GM04503 (cell line): ENCODE measurements around the gene ZSCAN9.

Source experiments
- DNase-seq: peaks from one replicate; pipeline ENCODE4 v3.0.0-alpha.2; 2012; ENCODE audit warnings: low read depth

ZSCAN9 gene

GRCh38 chr6:28225056-28225834 lies at the start of gene ZSCAN9:
Gene ZSCAN9, plus strand, starts transcription at chr6:28225275. Its CDS starts 1,810 bp downstream, at chr6:28227085.
- DNase-seq = peak; percentile 51

GRCh38 chr6:28176373-28176772 lies 48.7 kb upstream of the ZSCAN9 start:
- DNase-seq = no peak

GRCh38 chr6:28182255-28182654 lies 42.8 kb upstream of the ZSCAN9 start:
- no peak for DNase-seq

GRCh38 chr6:28188111-28188979 lies 36.7 kb upstream of the ZSCAN9 start:
- no peak for DNase-seq

GRCh38 chr6:28200020-28200419 lies 25.1 kb upstream of the ZSCAN9 start:
- no peak for DNase-seq

GRCh38 chr6:28203201-28203600 lies 21.9 kb upstream of the ZSCAN9 start:
- no peak for DNase-seq

- no peak for DNase-seq
These were observed 19.2 kb upstream of the ZSCAN9 start for GRCh38 chr6:28205879-28206278.

- DNase-seq = no peak
These were observed 18.5 kb upstream of the ZSCAN9 start for GRCh38 chr6:28206527-28206926.

GRCh38 chr6:28206928-28207509 lies 18.1 kb upstream of the ZSCAN9 start:
- no peak for DNase-seq

GRCh38 chr6:28207510-28208110 lies 17.5 kb upstream of the ZSCAN9 start:
- DNase-seq = no peak

- DNase-seq = no peak
These were observed 16.9 kb upstream of the ZSCAN9 start for GRCh38 chr6:28208111-28208659.

GRCh38 chr6:28209753-28210535 lies 15.1 kb upstream of the ZSCAN9 start:
- DNase-seq = no peak

- DNase-seq = no peak
These were observed 13.1 kb upstream of the ZSCAN9 start for GRCh38 chr6:28211840-28212509.

GRCh38 chr6:28212510-28213212 lies 12.4 kb upstream of the ZSCAN9 start:
- DNase-seq = peak; percentile 57

- DNase-seq = no peak
These were observed 11.9 kb upstream of the ZSCAN9 start for GRCh38 chr6:28213213-28213523.

GRCh38 chr6:28215425-28215824 lies 9.7 kb upstream of the ZSCAN9 start:
- no peak for DNase-seq

GRCh38 chr6:28217890-28218289 lies 7.2 kb upstream of the ZSCAN9 start:
- no peak for DNase-seq

GRCh38 chr6:28218312-28219248 lies 6.5 kb upstream of the ZSCAN9 start:
- no peak for DNase-seq
